GM19043 (cell line): Measurements from ENCODE around the gene BPI.
"Not testable (repeated sequence)": the region's sequence is repeated elsewhere in the genome, so short reads cannot be mapped to it uniquely, and the experiment has no call there.

Source experiments
- ATAC-seq: cut with Tn5 transposase; IDR thresholded peaks from one replicate; pipeline ENCODE4 v1.9.1; 2021; ENCODE audit warnings: low read depth; ENCODE audit not compliant: unreplicated experiment

The BPI gene

GRCh38 chr20:38303908-38304379 is at the start of gene BPI:
BPI (plus strand) TSS chr20:38304156; CDS start chr20:38304224, 68 bp downstream.
- ATAC-seq = no peak

- ATAC-seq = not testable (repeated sequence)
Measured at GRCh38 chr20:38254621-38255020, 49.3 kb upstream of the BPI start.

- ATAC-seq = no peak
Measured at GRCh38 chr20:38255393-38255792, 48.6 kb upstream of the BPI start.

- ATAC-seq = no peak
Measured at GRCh38 chr20:38256021-38256420, 47.9 kb upstream of the BPI start.

- no peak for ATAC-seq
Measured at GRCh38 chr20:38256966-38257365, 47.0 kb upstream of the BPI start.

- no peak for ATAC-seq
Measured at GRCh38 chr20:38258545-38259215, 45.3 kb upstream of the BPI start.

GRCh38 chr20:38260025-38260377 is 44.0 kb upstream of the BPI start:
- ATAC-seq = no peak

GRCh38 chr20:38260378-38261053 is 43.4 kb upstream of the BPI start, which contains the start of gene KIAA1755:
KIAA1755 (minus strand) TSS chr20:38260735; CDS start chr20:38260500, 235 bp downstream.
- no peak for ATAC-seq

GRCh38 chr20:38261054-38261390 is 42.9 kb upstream of the BPI start:
- ATAC-seq = no peak

- ATAC-seq = no peak
Measured at GRCh38 chr20:38262931-38263330, 41.0 kb upstream of the BPI start.

GRCh38 chr20:38266426-38266825 is 37.5 kb upstream of the BPI start:
- no peak for ATAC-seq

GRCh38 chr20:38267296-38267695 is 36.7 kb upstream of the BPI start:
- no peak for ATAC-seq

GRCh38 chr20:38267901-38268514 is 35.9 kb upstream of the BPI start:
- ATAC-seq = no peak

- ATAC-seq = no peak
Measured at GRCh38 chr20:38269040-38269439, 34.9 kb upstream of the BPI start.

- ATAC-seq = no peak
Measured at GRCh38 chr20:38269715-38270114, 34.2 kb upstream of the BPI start.

- no peak for ATAC-seq
Measured at GRCh38 chr20:38270869-38271605, 32.9 kb upstream of the BPI start.

- ATAC-seq = no peak
Measured at GRCh38 chr20:38271608-38272120, 32.3 kb upstream of the BPI start.

- no peak for ATAC-seq
Measured at GRCh38 chr20:38272398-38272797, 31.6 kb upstream of the BPI start.

GRCh38 chr20:38272961-38273360 is 31.0 kb upstream of the BPI start:
- no peak for ATAC-seq

GRCh38 chr20:38275815-38276550 is 28.0 kb upstream of the BPI start:
- no peak for ATAC-seq
